Urothelium cell line (cell line): ENCODE results near the gene GSTM4.
A peak's percentile ranks its signal among the peaks of the same experiment; 100 is the strongest.

Experiments
- DNase-seq: peaks from one replicate; pipeline ENCODE4 v3.0.0; 2011; ENCODE audit warnings: low spot score, mixed read lengths
- FAIRE-seq: peaks from 2 replicates; lab custom pipeline; 2011; peaks lifted over from hg19 to GRCh38; lab: Jason Lieb, UNC

GSTM4 gene

DNA sequence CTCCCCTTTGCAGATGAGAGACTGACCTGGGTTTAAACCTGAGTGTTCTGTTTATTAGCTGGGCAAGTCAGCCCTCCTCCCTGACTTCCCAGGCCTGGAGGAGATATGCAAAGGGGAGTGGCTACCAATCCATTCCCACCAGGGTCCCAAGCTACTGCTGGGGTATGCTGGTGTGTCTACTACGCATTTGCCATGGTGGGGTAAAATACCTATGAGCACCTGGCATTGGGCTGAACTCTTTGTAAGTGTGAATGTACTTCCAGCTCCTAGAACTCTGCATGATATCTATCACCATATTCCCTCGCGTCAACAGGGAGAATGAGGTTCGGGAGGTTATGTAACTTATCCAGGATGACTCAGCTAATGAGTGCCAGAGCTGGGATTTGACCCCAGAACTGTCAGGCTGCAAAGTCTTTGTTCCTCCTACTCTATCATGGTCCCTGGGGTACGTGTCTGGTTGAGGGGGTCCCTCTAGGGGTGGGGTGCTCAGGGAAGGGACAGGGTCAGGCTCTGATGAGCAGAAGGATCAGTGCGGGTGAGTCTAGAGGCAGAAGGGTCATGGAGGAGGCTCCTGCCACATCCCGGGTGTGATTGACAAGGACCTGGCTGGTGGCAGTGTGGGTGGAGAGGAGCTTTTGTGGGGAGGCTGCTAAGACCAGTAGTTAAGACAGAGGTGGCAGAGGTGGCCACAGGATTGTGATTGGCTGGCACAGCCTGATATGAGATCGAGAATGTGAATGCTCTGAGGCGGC is 19.5 kb upstream of the GSTM4 start:
- peak; percentile 17 for FAIRE-seq

DNA sequence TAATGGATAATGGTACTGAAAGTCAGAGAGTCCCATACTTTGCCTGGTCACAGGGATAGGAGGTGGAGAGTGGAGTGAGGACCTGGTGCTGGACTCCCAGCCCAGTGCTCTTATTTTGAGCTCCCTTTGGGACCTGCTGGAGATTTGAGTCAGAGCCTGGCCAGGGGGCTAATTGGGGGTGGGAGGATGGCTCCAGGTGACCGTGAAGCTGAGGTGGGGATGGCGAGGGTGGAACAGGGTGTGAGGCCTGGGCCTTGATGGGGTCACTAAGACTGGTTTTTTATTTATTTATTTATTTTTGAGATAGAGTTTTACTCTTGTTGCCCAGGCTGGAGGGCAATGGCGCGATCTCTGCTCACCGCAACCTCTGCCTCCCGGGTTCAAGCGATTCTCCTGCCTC is 18.5 kb upstream of the GSTM4 start:
- FAIRE-seq: no peak
- no peak for DNase-seq

More for the DNA sequence above, 19.5 kb upstream of the GSTM4 start:
- DNase-seq: peak; percentile 53

DNA sequence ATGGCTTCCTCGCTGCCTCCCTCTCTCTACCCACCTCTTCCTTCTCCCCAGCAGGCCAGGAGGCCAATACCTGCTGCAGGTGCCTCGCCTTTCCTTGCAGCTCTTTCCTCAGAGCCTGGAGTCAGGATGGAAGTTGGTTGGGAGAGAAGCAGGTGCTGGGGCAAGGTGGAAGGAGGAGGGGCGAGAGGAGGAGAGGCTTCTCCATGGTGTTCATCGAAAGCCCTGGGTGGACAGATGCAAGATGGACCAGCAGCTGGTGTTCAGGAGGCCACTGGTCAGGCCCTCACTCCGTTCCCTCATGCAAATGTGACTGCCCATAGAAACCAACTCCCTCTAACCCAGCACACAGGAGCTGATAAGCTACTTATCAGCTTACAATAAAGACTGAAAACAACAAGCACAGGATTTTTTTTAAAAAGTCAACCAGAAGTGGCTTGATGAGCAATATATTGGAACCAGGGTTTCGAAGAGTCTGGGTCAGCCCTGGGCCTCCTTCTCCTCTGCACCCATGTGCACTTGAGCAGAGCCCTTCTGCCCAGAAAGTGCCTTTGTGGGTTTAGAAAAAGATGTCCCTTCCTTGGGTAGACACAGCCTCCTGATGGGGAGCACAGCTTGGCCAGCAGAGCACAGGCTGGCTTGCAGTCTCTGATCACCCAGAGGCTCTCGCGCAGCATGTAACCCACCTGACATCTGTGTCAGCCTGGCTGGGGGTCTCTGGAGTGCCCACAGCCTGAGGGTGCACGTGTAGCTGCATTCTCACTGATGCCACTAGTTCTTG is 16.6 kb upstream of the GSTM4 start:
- FAIRE-seq (no peak), DNase-seq (no peak)

GRCh38 chr1:109639841-109640184 is 16.1 kb upstream of the GSTM4 start:
- FAIRE-seq (no peak), DNase-seq (no peak)

- FAIRE-seq (peak; percentile 61), DNase-seq (peak; percentile 84)
Measured at GRCh38 chr1:109640285-109640865, 15.5 kb upstream of the GSTM4 start.

GRCh38 chr1:109641078-109641740 is 14.7 kb upstream of the GSTM4 start:
- no peak for DNase-seq
- FAIRE-seq: no peak

- no peak for DNase-seq
- no peak for FAIRE-seq
Measured at GRCh38 chr1:109641861-109642260, 14.0 kb upstream of the GSTM4 start.

DNA sequence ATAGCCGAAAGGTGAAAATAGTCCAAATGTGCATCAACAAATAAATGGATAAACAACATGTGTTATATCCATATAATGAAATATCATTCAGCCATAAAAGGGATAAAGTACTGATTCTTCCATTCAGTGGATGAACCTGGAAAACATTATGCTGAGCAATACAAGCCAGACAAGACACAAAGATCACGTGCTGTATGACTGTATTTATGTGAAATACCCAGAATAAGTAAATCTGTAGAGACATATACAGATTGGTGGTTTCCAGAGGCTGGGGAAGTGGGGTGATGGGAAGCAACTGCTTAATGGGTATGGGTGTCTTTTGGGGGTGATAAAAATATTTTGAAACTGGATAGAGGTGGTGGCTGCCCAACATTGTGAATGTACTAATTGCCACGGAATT is 13.3 kb upstream of the GSTM4 start:
- no peak for DNase-seq
- FAIRE-seq: no peak

- DNase-seq (peak; percentile 90), FAIRE-seq (no peak)
Measured at GRCh38 chr1:109643385-109644230, 12.3 kb upstream of the GSTM4 start.

- DNase-seq: no peak
- FAIRE-seq: no peak
Measured at GRCh38 chr1:109644670-109645069, 11.2 kb upstream of the GSTM4 start.

GRCh38 chr1:109649491-109649914 is 6.4 kb upstream of the GSTM4 start:
- no peak for DNase-seq
- no peak for FAIRE-seq

- DNase-seq (no peak), FAIRE-seq (no peak)
Measured at GRCh38 chr1:109650609-109651008, 5.3 kb upstream of the GSTM4 start.

- FAIRE-seq: no peak
Measured at GRCh38 chr1:109652402-109652801, 3.5 kb upstream of the GSTM4 start.

GRCh38 chr1:109653306-109653705 is 2.6 kb upstream of the GSTM4 start:
- no peak for FAIRE-seq
- DNase-seq: no peak

More at GRCh38 chr1:109652402-109652801, 3.5 kb upstream of the GSTM4 start:
- no peak for DNase-seq

GRCh38 chr1:109654519-109654918 is 1.4 kb upstream of the GSTM4 start:
- DNase-seq (no peak), FAIRE-seq (no peak)

- no peak for DNase-seq
- no peak for FAIRE-seq
Measured at GRCh38 chr1:109657395-109657794, 1.5 kb downstream of the GSTM4 start.

GRCh38 chr1:109657970-109658369 is 2.1 kb downstream of the GSTM4 start:
- DNase-seq (no peak), FAIRE-seq (no peak)

DNA sequence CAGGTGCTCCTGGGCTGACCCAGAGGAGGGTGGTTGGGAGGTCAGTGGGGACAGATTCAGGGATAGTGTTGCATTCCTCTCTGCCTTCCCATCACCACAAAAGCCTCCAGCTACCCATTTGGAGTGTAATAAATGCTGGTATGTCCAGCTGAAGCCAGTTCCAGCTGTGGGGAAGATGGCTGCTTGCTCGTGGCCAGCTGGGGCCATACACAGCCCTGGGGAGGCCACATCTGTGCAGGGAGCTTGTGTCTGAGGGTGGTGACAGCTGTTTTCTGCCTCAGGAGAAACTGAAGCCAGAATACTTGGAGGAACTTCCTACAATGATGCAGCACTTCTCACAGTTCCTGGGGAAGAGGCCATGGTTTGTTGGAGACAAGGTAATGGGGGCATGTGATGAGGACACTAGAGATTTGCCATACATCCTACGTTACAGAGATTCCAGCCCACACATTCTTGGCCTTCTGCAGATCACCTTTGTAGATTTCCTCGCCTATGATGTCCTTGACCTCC is 2.7 kb downstream of the GSTM4 start:
- DNase-seq (no peak), FAIRE-seq (no peak)

- FAIRE-seq: no peak
- peak; percentile 29 for DNase-seq
Measured at GRCh38 chr1:109659145-109659544, 3.2 kb downstream of the GSTM4 start.

- FAIRE-seq (no peak), DNase-seq (no peak)
Measured at GRCh38 chr1:109659997-109660690, 4.2 kb downstream of the GSTM4 start.
